ENCODE results near the gene CDC42BPG.

DNA sequence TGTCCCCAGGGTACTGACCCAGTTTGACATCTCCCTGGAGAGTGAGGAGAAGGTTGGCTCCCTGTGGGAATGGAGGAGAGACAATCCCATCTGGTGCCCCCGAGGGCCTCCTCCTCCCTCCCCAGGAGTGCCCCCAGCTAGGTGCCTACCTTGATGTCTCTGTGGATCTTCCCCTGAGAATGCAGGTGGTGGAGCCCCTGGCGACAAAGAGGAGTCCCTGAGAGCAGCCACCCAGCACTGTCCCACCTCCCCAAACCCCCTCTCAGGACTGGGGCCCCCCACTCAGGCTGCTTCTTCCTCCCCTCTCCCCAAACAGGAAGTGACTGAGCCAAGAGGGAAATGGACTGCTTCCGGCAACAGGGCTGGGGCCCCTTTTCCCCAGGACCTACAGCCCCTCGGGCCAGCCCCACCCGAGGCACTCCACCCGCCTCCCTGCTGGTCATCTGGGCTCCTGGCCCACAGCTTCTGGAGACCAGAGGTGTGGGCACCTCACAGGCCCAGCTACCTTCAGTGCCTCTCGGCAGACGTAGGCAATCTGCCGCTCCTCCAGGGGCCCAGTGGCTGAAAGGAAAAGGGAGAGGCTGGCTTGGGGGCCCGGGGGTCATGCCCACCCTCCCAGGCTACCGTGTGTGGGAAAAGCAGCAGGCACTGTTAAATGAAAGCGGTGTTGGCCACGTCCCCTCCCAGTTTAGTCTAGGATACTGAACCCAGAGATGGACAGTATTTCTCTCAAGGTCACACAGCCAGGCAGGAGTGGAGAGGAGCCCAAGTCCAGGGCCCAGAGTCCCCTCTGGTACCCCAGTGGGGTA is 42.7 kb downstream of the CDC42BPG start:
- TF ChIP-seq CTCF (IDR thresholded peaks at IDR 0.05): no peak
- no peak for TF ChIP-seq POLR2A (IDR thresholded peaks at IDR 0.05)

Data from body of pancreas (tissue), 4 donors.